OCI-M1 (cell line): ENCODE measurements around the gene KIAA2012.
"Not testable (repeated sequence)": the region's sequence is repeated elsewhere in the genome, so short reads cannot be mapped to it uniquely, and the experiment has no call there.

ENCODE experiments used
- DNase-seq: peaks from one replicate; lab custom pipeline; 2025; lab: John Stamatoyannopoulos, UW

The KIAA2012 gene

DNA sequence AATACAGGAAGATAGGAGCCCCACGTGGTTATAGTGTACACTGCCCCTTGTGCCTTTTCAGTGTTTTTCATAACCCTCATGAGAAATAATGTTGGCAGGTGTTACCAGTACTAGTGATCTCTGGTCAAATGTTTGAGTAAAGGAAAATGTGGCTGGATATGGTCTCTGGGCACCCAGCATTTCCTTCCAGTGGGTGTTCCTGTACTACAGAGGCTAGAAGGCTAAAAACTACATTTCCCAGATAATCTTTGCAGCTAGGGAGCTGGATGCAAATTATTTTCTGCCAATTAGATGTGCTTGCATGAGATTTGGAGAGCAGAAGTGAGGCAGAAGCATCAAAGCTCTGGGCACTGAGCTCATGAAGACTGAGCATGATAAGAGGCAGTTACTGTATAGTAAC lies 45.1 kb downstream of the KIAA2012 start:
- DNase-seq = no peak

DNA sequence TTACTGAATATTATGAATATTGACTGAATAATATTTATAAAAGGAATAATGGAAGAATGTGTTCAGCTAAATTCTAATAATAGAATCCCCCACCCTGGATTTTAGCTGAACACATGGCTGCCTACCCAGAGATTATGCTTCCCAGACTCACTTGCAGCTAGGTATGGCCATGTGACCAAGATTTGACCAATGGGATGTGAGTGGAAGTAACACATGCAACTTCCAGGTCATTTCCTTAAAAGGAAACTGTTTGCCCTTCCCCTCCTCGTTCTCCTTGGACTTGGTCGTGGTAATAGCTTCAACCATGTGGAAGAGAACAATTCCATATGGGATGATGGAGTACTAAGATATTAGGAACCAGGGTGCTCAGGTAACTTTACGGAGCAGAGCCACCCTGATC lies 47.8 kb downstream of the KIAA2012 start:
- DNase-seq = no peak

- peak; percentile 79 for DNase-seq
Observed at GRCh38 chr2:202121532-202122162, 48.6 kb downstream of the KIAA2012 start.

DNA sequence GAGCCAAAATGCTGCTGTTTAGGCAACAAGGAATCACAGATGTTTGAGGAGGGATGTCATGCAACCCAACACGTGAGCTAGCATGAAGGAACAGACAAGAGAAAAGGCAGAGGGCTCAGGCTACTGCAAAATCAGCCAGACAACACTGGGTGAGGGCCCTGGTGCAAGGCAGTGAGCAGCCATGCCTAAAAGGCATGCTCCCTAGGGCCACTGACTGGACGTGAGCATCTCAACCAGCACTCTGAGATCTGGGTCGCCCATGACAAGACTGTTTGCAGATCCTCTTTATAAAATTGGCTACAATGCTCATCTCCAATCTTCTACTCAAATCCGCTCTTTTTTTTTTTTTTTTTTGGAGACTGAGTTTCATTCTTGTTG lies 49.1 kb downstream of the KIAA2012 start:
- no peak for DNase-seq

DNA sequence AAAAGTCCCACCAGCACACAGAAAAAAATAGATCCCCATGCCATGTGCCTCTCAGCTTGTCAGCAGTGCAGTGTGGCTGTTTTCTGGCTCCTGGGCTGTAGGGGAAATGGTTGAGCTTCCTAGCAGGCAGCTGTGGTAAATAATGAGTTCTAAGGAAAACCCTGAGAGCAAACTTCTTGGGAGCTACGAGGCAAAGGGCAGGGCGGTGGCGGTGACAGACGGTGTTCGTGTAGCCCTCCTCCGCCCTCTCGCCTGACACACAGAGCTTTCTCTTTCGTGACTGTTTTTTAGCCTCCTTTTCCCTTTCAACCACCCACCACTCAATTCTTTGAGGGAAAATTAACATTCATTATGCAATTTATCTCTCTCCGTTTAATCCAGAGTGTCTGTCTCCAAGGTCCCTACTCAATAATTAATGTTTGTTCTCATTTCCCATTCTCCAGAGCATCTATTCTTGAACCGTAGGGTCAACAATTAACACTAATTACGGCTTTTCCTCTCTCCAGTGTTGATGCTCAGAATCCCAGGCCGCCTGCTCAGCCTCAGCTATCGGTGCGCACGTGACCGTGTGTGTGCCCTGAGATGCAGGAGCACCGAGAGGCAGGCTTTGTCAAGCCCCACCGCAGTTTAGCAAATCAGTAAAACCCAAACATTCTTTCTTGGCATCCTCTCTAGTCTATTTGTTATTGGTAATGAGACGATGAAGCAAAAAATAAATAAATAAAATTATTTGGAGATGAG lies 50.1 kb downstream of the KIAA2012 start:
- no peak for DNase-seq

GRCh38 chr2:202124286-202124685 lies 51.2 kb downstream of the KIAA2012 start:
- DNase-seq = no peak

GRCh38 chr2:202127687-202128331 lies 54.8 kb downstream of the KIAA2012 start:
- no peak for DNase-seq

DNA sequence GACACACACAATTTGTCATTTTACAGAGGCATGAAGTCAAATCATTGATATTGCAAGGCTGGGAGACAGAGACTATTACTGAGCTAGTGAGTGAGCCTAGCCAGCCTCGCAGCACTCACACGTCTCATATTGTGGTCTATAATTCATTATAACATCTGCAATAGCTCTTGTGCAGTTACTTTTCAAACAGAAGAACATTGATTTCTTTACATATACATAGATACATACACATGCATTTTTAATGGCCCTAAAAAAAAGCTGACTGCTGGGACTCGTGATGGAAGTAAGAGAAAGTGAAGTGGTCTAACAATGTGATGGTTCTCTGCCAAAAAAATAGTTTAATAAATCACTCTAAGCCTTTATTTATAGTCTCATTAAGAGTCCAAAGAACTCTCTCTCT lies 56.8 kb downstream of the KIAA2012 start:
- no peak for DNase-seq

- DNase-seq = no peak
Observed at GRCh38 chr2:202133200-202133908, 60.3 kb downstream of the KIAA2012 start.

DNA sequence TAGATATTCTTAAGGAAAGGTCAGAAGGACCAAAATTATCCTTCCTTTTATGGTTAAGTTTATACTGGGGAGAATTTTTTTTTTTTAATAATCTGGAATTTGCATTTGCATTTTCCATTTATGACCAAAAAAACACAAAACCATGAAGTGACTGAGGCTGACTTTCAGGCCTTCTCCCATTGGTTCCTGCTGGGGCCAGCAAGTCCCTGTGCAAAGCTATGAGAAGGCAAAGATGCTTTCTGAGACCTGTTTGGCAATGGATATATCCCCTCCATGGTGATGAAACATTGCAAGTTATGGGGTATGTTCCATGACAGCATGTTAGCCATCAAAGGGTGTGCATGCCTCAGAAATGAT lies 60.8 kb downstream of the KIAA2012 start:
- DNase-seq = no peak

GRCh38 chr2:202135091-202135874 lies 62.2 kb downstream of the KIAA2012 start:
- DNase-seq = no peak

DNA sequence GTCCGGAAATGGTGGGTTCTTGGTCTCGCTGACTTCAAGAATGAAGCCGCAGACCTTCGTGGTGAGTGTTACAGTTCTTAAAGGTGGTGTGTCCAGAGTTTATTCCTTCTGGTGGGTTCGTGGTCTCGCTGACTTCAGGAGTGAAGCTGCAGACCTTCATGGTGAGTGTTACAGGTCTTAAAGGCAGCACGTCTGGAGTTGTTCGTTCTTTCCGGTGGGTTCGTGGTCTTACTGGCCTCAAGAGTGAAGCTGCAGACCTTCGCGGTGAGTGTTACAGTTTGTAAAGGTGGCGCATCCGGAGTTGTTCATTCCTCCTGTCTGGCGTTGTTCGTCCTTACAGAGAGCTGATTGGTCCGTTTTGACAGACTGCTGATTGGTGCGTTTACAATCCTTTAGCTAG lies 63.0 kb downstream of the KIAA2012 start:
- not testable (repeated sequence) for DNase-seq

GRCh38 chr2:202136526-202136925 lies 63.5 kb downstream of the KIAA2012 start:
- DNase-seq = no peak

DNA sequence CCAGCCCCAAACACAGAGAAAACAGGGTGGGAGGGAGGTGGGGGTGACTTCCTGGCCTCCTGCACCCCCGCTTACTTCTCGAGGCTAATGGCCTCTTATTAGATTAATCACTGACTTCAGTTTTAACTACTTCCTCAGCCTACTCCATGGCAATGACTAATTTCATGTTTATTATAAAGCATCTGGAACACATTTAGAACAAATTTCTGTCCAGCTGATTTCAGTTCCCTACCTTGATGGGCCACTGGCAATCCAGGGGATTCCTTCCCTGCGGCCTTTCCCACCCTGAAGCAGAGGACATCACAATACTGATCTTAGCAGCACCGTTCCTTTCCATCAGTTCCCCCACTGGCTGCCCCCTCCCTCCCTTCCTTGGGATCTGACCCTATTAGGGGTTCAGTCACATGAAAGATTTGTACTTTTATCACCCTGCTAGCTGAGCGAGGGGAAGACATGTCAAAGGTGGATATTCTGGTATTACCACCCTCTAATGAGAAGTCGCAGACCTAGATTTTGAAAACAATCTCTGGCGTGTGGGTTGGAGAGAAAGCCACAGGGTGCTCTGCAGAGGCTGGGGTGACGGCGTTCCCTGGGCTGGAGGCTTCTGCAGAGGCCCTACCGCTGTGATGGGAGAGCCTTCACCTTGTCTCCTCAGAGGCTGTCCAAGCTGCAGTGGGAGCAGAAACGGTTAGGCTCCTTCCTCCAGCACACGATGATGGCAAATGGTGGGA lies 67.6 kb downstream of the KIAA2012 start:
- no peak for DNase-seq

DNA sequence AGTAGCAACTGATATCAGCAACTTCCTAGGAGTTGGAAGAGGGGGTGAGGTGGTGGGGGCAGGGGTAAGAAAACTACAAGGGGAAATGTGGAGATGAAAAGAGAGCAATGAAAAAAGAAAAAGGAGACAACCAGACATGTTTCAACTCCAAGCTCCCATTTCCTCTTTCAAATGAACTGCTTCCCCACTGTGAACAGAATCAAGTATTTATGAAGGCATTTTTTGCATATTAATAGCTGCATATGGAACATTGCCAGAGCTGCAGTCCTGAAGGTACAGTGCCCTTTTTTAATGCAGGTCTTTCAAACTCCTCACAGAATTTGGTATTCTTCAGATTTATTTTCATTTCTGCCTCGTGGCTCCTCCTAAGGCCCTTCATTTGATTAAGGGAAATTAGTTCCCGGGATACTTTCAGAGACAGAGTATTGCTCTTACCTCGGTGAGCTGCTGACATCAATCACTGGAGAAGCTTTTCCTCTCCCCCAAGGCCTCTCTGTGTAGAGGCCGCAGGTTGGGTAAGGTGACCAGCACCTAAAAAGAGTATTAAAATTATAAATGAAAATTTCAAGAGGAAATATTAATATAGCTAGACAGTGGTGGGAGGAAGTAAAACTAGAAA lies 68.4 kb downstream of the KIAA2012 start:
- DNase-seq = no peak

GRCh38 chr2:202142540-202142939 lies 69.5 kb downstream of the KIAA2012 start:
- DNase-seq = no peak

DNA sequence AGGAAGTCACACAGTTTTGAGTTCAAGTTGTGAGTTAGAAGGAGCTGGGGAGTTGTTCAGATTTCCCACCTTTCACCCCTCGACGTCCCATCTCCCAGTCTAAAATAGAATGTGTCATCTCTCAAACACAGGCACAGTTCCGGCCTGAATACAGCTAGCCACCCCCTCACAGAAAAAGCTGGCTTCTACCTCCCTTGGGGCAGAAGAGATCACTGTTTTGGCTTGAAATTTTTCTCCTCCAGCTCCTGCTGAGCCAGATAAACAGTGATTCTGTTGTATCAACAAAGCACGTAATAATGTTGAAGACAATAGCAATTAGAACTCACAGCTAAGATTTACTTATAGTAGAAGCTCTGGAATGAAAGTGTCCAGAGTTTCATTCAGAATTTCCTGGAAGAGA lies 74.7 kb downstream of the KIAA2012 start:
- no peak for DNase-seq

GRCh38 chr2:202148515-202149154 lies 75.6 kb downstream of the KIAA2012 start:
- no peak for DNase-seq

DNA sequence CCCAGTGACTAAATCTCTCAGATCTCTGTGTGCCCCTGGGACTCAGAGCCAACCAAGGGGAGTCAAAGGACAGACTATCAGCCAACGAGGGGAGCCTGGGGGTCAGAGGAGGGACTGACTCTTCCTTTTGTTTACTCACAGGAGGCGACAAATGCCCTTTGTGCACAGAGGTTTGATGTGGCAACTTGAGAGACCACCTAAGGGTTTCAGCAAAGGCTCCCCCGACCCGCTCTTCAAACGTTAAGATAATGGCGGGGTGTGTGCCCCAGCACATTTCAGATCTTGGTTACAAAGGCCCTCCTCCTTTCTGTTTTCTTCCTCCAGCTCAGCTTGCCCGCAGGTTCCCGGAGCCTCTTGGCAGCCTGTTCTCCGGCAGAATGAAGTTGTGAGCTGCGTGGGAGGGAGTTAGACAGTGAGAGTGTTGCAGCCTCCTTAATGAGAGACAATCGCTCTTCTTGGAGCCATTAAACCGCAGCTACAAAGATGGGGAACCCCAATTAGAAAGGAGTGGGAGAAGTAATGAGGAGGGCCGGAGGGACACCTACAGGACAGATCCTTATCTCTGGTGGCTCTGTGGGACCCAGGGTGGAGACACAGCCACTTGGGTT lies 76.2 kb downstream of the KIAA2012 start:
- no peak for DNase-seq

- DNase-seq = no peak
Observed at GRCh38 chr2:202149936-202150335, 76.9 kb downstream of the KIAA2012 start.
